HCT116 (cell line): ENCODE data around the gene SLC13A3.

ENCODE experiments used
- CBX3 ChIP-seq: IDR thresholded peaks from 2 replicates; pipeline ENCODE4 v1.6.1; 2012; ENCODE audit warnings: low read depth
- CTCF ChIP-seq, 3 experiments: fragments of 200-600 bp in 1 of 3; sonication (generic) in 1 of 3; IDR thresholded peaks in 2 of 3; conservative IDR thresholded peaks in 1 of 3; 2 replicates each; pipeline ENCODE4 v1.5.1; 2012 to 2017; ENCODE audit warnings: low read depth in 2 of 3, low read length in 2 of 3, antibody characterized with exemption in 1 of 3, borderline replicate concordance in 1 of 3, control low read depth in 1 of 3, mild to moderate bottlenecking in 1 of 3, mixed read lengths in 1 of 3, mixed run types in 1 of 3, moderate library complexity in 1 of 3; ENCODE audit not compliant: insufficient read depth in 1 of 3
- EZH2 ChIP-seq: fragments of 200-600 bp; sonication (generic); IDR thresholded peaks from 2 replicates; pipeline ENCODE4 v1.6.1; 2017; ENCODE audit warnings: antibody characterized with exemption, mixed run types
- JUND ChIP-seq: IDR thresholded peaks from 2 replicates; pipeline ENCODE4 v1.6.1; 2012
- MAX ChIP-seq: IDR thresholded peaks from 2 replicates; pipeline ENCODE4 v1.6.1; 2012
- POLR2A ChIP-seq: IDR thresholded peaks from 2 replicates; pipeline ENCODE4 v1.7.0; 2011; ENCODE audit warnings: borderline replicate concordance; ENCODE audit not compliant: insufficient read depth, insufficient read length; ENCODE audit errors: extremely low read depth
- RAD21 ChIP-seq: IDR thresholded peaks from 2 replicates; pipeline ENCODE4 v1.6.1; 2012; ENCODE audit warnings: low read depth, mild to moderate bottlenecking
- REST ChIP-seq: IDR thresholded peaks from 2 replicates; pipeline ENCODE4 v1.6.1; 2012; ENCODE audit warnings: low read depth
- TCF7L2 ChIP-seq: IDR thresholded peaks from 2 replicates; pipeline ENCODE4 v1.7.0; 2011; ENCODE audit warnings: borderline replicate concordance, inconsistent platforms; ENCODE audit not compliant: insufficient read depth, insufficient read length; ENCODE audit errors: extremely low read depth
- ZFX ChIP-seq: fragments of 450-650 bp; IDR thresholded peaks from 2 replicates; pipeline ENCODE4 v1.6.1; 2017
- TF ChIP-seq, protein P1 (sequence below): IDR thresholded peaks from 2 replicates; pipeline ENCODE4 v1.6.1; 2012

GRCh38 chr20:46572790-46573189 lies 78.5 kb downstream of the SLC13A3 start:
- TF ChIP-seq RAD21 (no peak), POLR2A (no peak), CTCF (IDR thresholded peaks at IDR 0.05 in 2 of 3, conservative IDR thresholded peaks at IDR 0.05 in 1 of 3; ENCODE audit: borderline replicate concordance in 1 of 3, insufficient read depth in 1 of 3, low read depth in 2 of 3, low read length in 2 of 3) (no peak), ZFX (no peak), CBX3 (no peak), JUND (no peak), REST (no peak), TCF7L2 (no peak), EZH2 (no peak), MAX (no peak)
- TF ChIP-seq, protein P1, sequence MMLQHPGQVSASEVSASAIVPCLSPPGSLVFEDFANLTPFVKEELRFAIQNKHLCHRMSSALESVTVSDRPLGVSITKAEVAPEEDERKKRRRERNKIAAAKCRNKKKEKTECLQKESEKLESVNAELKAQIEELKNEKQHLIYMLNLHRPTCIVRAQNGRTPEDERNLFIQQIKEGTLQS, result no peak
